ENCODE results near the gene PER2. TPM values are rescaled to one million over a fixed set of nuclear protein-coding genes. Genes with fewer than 3 reads are reported as not detected.

The PER2 gene
- total and polyA plus RNA-seq, 2 of the 13 experiments (the other 11 are each of a cell fraction or from before 2014, with no cell fraction given) = 5.1 to 9.4 TPM

DNA sequence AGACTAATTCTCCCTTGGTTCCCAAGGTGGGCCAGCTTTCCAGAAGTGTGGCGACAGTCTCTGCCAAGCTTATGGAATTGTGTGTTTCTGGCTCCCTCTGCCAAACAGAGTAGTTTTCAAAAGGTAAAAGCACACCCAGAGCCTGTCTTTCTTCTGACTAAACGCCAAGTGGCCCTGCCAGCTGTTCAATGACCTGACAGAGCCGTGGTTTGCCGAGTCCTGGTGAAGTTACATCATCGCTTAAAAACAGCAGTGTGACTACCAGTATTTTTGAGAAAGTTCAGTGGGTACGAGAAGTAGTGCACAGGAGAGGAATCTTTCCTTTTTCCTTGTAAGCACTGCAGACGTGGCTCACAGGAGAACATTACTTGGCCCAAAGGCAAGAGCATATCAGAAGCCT is 1.9 kb downstream of the PER2 start:
- TSS peak; percentile 55 for BruUV-seq (replicated peaks)
- ChIA-PET CTCF (ENCODE audit: low intra/inter-chr PET ratio, low total read pairs) (interaction anchor here (1.2 kb wide), 2 partner anchors 18 to 30 kb away, joined by 4 to 5 read pairs; no protein-coding TSS in a partner anchor), POLR2A (interaction anchor here (0.7 to 7.3 kb wide), 8 partner anchors 8 to 47 kb away, joined by 3 to 44 read pairs (median 5); no protein-coding TSS in a partner anchor)
- in situ Hi-C loops (cut with HindIII; ENCODE audit: extremely low pct_ligation_motif_present, low pct_unique_long_range_greater_than_20kb) (no loop called here), intact Hi-C loops (cut with micrococcal nuclease; ENCODE audit: unreplicated experiment) (loop anchor here (5.0 kb wide), 2 partner anchors 36 to 224 kb away; partner anchors contain the start of genes SCLY and TRAF3IP1)
- Histone ChIP-seq H3K9me3 (ENCODE audit: low read length) (no peaks in the 10 kb centered on the region), H3K27me3 (ENCODE audit: control insufficient read depth in 1 of 2, insufficient read depth in 2 of 2, low read length in 2 of 2) (no peaks in the 10 kb centered on the region; a peak in 1 of 5 replicates), H3K4me3 (replicated peaks in 1 of 3; ENCODE audit: insufficient read depth in 1 of 3, low read depth in 2 of 3, low read length in 3 of 3) (peak overlapping the region; percentile 75 to 99 (median 87)), H3K4me1 (ENCODE audit: insufficient read depth, low read length) (peaks cover 67% of the 10 kb centered on the region), H3K36me3 (replicated peaks in 1 of 2; ENCODE audit: control insufficient read depth in 1 of 2, insufficient read depth in 2 of 2, low read length in 2 of 2) (peaks cover 4 to 6% of the 10 kb centered on the region in 2 experiments; a peak in 1 of 5 replicates), H3K9ac (ENCODE audit: insufficient read depth, low read depth, low read length) (peak overlapping the region; percentile 99), H3K79me2 (ENCODE audit: insufficient read depth, low read length) (peaks cover 66% of the 10 kb centered on the region), H3K4me2 (ENCODE audit: low read depth, low read length) (peak overlapping the region; percentile 96), H2AFZ (ENCODE audit: low read length) (no peak overlapping the region), H4K20me1 (ENCODE audit: insufficient read depth, low read length) (peaks cover 4% of the 10 kb centered on the region; the same call in 1 of the 2 replicates), H3K27ac (ENCODE audit: extremely low read length, insufficient read depth, low read length) (peak overlapping the region; percentile 99)
- ATAC-seq = no peak
- no peak for FAIRE-seq
- peak; percentile 48 for DNase-seq (ENCODE audit: low spot score)
- WGBS (ENCODE audit: low lambda C conversion rate) = 30% methylated on average over 7 of the region's 7 CpGs
- TF ChIP-seq SNAI1 (CRISPR knock-in tag; IDR thresholded peaks at IDR 0.05; ENCODE audit: borderline replicate concordance) (no peak), SMARCE1 (IDR thresholded peaks at IDR 0.05; ENCODE audit: borderline replicate concordance) (no peak), CBFB (CRISPR knock-in tag; IDR thresholded peaks at IDR 0.05) (no peak), CENPT (CRISPR knock-in tag; IDR thresholded peaks at IDR 0.05; ENCODE audit: low read depth) (no peak), ZFP90 (CRISPR knock-in tag; IDR thresholded peaks at IDR 0.05; ENCODE audit: borderline replicate concordance) (no peak), DPF2 (CRISPR knock-in tag; IDR thresholded peaks at IDR 0.05; ENCODE audit: borderline replicate concordance, low read depth) (no peak), ZBTB8A (CRISPR knock-in tag; IDR thresholded peaks at IDR 0.05; ENCODE audit: borderline replicate concordance, low read depth) (no peak), SOX13 (IDR thresholded peaks at IDR 0.05) (no peak), SOX13 (CRISPR knock-in tag; conservative IDR thresholded peaks at IDR 0.05 in 1 of 2, IDR thresholded peaks at IDR 0.05 in 1 of 2) (no peak), ZNF713 (CRISPR knock-in tag; IDR thresholded peaks at IDR 0.05) (no peak), KAT8 (CRISPR knock-in tag; IDR thresholded peaks at IDR 0.05) (0 out of 2 replicates have a peak, but pooled peaks have one; percentile 18), TMF1 (CRISPR knock-in tag; IDR thresholded peaks at IDR 0.05; ENCODE audit: low read depth) (no peak), ZNF577 (CRISPR knock-in tag; IDR thresholded peaks at IDR 0.05; ENCODE audit: borderline replicate concordance, low read depth) (no peak)
- TF ChIP-seq, protein P1, sequence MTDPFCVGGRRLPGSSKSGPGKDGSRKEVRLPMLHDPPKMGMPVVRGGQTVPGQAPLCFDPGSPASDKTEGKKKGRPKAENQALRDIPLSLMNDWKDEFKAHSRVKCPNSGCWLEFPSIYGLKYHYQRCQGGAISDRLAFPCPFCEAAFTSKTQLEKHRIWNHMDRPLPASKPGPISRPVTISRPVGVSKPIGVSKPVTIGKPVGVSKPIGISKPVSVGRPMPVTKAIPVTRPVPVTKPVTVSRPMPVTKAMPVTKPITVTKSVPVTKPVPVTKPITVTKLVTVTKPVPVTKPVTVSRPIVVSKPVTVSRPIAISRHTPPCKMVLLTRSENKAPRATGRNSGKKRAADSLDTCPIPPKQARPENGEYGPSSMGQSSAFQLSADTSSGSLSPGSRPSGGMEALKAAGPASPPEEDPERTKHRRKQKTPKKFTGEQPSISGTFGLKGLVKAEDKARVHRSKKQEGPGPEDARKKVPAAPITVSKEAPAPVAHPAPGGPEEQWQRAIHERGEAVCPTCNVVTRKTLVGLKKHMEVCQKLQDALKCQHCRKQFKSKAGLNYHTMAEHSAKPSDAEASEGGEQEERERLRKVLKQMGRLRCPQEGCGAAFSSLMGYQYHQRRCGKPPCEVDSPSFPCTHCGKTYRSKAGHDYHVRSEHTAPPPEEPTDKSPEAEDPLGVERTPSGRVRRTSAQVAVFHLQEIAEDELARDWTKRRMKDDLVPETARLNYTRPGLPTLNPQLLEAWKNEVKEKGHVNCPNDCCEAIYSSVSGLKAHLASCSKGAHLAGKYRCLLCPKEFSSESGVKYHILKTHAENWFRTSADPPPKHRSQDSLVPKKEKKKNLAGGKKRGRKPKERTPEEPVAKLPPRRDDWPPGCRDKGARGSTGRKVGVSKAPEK (CRISPR knock-in tag; IDR thresholded peaks at IDR 0.05; ENCODE audit: borderline replicate concordance) = no peak
- TF ChIP-seq, protein P2, sequence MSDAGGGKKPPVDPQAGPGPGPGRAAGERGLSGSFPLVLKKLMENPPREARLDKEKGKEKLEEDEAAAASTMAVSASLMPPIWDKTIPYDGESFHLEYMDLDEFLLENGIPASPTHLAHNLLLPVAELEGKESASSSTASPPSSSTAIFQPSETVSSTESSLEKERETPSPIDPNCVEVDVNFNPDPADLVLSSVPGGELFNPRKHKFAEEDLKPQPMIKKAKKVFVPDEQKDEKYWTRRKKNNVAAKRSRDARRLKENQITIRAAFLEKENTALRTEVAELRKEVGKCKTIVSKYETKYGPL (CRISPR knock-in tag; IDR thresholded peaks at IDR 0.05) = no peak
- TF ChIP-seq, protein P3, sequence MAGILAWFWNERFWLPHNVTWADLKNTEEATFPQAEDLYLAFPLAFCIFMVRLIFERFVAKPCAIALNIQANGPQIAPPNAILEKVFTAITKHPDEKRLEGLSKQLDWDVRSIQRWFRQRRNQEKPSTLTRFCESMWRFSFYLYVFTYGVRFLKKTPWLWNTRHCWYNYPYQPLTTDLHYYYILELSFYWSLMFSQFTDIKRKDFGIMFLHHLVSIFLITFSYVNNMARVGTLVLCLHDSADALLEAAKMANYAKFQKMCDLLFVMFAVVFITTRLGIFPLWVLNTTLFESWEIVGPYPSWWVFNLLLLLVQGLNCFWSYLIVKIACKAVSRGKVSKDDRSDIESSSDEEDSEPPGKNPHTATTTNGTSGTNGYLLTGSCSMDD (CRISPR knock-in tag; IDR thresholded peaks at IDR 0.05) = no peak
